Activated CD8-positive, alpha-beta memory T cell treated with anti-CD3 and anti-CD28 coated beads, Interleukin-2, amount 50 U/mL, for 4 hours (primary cell): ENCODE results near the gene DUSP7.

Experiments used
- DNase-seq: peaks from one replicate; pipeline ENCODE4 v3.0.0-alpha.2; 2020

DUSP7 gene

DNA sequence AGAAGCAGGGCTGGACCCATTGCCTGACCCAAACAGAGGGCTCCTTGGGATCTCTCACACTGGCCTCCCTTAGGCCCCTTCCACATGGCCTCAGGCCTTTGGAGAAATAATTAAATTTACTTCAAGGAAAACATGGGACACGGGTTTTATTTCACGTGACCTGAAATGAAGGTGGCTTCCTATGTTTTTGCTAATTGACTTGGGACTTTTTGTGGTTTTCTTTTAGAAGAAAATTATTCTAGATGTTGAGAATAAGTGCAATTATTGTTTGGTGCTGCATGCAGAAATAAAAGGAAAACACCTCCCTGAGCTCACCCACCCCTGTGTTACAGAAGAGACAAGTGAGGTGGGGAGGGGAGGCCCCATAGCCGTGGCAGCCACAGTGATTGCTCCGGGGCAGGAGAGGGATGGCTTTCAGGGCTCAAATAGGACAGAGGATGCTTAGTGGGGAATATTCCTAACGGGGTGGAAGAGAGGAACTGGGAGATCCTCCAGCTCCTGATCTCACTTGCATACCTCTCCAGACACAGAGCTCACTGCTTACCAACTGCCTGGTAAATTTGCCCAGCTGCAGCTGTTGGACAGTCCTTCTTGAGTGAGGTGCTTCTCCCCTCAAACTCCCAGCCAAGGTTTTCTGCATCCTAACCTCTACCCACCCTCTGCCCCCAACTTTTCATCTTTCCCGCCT is 31.5 kb downstream of the DUSP7 start:
- no peak for DNase-seq

DNA sequence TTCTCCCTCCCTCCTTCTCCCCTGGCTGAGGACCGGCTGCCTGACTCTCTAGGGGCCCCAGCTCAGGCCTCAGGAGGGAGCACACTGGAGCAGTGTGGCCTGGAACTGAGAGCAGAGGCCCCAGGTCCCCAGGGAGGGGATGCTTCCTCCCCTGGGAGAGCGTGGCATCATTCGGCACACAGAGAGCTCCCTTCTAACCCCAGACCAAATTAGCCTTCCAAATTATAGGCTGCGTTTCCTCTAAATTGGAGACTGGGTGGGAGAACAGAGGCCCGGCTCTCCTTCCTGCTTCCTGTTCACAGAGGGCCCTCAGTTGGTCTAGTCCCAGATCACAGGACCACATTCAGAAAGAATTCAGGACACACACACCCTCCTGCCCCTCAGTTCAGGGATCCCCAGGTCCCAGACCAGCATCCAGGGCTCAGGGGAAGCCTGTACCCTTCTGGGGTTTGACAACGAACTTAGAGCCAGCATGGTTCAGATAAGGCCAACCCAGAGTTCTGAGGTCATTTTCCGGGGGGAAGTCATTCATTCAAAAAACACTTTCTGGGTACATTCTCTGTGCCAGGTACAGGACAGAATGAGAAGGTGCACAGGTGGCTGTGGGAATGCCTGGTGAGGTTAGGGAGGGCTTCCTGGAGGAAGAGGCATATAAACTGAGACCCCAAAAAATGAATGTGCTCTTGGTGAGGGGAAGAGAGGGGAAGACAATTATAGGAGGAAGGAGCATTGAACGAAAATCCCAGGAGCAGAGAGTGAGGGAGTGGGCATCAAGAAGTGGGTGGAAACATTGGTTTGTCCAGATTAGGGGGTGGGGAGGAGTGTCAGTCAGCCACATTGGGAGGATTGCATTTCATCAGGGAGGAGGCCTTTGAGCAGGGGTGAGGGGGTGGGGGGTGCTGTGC is 32.3 kb downstream of the DUSP7 start:
- DNase-seq = no peak

DNA sequence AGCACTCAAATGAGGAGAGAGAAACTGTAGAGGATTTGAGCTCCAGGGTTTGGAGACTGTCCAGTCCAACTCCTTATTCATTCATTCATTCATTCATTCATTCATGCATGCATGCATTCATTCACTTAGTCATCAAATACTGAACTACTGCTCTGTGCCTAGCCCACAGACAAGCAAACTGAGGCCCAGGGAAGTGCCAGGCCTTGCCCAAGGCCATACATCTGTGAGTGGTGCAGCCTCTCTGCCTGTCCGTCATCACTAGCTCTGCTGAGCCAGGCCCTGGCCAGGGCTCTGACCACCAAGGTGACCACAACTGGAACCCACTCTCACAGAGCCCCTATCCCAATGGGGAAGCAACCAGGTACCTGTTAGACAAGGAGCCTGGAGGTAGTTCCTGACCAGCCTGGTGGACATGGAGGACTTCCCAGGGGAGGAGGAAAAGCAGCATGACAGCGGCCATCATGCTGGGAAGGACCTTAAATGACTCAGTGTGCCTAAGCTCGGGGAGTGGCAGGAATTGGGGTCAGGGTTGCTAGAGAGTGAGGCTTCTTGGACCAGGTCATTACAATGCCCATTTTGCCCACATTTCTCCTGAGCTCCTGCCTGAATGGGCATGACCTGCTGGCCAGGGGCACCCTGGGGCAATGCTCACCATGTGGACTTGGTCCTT is 33.1 kb downstream of the DUSP7 start:
- no peak for DNase-seq

DNA sequence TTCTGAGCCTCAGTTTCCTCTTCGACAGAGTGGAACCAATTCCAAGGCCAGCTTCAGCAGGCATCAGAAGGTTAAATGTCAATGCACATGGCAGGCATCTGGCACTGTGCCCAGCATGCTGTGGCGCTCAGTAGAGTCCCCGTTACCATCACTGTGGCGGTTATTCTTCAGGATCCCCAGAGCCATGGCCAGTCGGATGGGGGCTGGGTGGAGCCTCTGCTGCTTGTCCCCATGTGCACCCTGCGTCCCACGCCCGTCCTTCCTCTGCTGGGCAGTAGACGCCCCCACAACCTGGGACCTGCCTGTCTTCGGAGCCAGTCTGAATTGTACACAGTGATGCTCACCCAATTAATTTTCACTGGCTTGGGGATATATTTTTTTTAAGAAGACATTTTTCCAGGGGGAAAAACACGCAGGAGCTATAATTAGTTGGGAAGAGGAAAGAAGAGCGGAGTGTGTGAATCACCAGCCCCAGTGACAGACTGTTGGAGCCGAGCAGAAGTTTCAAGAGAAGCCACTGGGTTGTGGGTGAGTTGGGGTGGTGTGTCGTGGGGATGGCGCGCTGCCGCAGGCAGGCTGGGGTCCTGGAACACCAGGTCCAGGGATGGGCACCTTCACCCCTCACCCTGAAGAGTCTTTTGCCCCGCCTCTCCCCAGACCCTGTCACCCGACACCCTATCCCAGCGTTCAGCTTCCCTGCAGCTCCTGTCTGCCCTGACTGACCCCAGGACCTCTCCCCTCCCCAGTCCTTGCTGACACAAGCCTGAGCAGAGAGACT is 33.9 kb downstream of the DUSP7 start:
- no peak for DNase-seq

DNA sequence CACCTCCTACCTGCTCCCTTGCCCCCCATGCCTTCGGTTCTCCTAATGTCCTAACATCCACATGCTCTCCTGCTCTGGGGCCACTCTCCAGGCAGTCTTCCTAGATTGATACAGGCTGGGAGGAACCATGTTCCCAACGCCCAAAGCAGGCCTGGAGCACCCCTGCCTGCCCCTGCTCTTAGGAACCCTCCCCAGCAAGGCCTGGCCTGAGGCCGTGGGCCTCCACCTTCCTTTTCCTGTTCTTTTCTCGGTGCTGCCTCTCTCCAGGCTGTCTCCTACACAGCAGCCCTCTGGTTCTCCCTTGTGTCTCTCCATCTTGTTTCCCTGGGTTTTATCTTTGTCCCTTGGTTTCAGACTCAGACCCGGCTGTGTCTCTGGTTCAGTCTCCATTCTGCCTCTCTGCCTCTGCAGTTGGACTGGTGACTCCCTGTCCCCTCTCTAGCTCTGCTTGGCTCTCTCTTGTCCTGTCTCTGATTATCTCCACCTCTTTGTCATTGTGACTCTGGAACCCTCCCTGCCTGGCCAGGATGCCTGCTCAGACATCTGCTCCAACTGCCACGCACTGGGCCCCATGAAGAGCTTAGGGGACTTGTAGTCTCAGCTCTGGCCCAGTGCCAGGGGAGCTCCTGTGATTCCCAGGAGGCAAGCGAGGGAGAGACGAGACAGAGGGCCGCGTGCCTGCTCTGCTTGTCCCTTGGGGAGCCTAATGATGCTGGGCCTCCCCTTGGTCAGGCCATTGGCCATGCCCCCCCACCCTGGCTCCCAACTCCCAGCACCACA is 34.7 kb downstream of the DUSP7 start:
- DNase-seq = no peak

DNA sequence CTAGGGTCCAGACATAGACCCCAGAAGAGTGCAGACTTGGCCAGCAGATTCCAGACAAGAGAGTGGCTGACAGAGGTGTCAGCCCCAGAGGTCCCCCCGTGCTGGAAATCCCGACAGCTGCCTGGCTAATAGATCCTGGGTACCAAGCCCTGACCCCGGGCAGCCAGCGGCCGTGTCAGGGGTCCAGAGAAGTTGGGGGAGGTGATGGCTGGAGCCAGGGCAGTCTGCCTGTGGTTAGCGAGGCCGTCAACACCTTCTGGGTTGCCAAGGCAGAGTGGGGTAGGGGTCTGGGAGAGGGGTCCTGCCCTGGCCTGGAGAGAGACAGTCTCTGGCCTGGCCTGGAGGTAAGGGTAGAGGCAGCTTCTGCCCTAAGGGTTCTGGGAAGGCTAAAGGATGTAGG is 35.6 kb downstream of the DUSP7 start:
- no peak for DNase-seq

DNA sequence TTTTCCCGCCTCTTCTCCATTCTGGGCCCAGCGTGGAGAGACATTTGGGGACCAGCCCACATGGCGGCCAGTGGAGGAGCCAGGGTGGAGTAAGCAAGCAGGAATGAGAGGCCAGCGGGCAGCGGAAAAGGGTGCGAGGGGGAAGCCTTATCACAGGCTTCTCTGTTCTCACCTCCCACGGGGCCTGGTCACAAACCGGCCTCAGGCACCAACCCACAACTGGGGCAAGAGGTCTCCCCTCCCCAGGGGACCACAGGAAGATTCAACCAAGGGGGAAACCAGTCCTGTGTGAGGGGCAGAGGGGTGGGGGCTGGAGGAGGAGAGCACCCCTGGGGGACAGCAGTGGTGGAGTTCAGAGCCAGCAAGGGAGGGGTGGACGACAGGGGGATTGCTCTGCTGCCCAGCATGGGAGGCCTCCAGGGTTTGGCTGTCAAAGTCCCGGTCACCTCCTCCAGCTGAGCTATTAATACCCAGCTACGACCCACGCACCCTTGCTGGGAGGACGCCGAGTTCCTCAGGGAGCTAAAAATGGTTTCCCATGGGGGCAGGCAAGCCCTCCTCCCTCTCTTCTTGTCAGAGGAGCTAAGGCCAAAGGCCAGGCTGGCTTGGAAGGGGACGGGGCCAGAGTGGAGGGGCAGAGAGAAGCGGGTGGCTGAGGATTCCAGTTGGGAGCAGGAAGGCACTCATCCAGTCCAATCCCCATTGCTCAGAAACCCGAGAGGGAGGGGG is 36.9 kb downstream of the DUSP7 start:
- DNase-seq = no peak

DNA sequence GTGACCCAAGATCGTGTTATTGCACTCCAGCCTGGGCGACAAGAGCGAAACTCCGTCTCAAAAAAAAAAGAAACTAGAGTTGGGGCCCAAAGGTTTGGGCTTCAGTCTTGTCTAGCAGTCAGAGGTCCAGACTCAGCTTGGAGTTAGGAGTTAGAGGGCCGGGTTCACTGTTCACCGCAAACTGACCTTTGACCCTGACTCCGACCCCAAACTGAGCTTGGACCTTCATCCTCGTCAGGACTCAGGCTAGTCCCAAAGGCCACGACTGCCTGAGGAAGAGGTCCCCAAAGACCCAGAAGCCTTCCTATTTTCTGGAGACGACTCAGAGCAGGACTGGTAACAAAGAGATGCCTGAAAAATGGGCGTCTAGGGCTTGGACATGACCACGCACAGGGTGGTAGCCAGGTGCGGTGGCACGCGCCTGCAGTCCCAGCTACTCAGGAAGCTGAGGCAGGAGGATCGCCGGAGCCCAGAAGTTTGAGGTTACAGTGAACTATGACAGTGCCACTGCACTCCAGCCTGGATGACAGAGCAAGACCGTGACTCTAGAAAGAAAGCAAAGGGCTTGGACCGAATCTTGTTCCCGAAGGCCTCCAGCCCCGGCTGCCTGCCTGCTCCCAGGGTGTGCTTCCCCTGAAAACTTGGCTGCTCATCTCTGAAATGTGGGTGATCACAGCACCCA is 37.9 kb downstream of the DUSP7 start:
- no peak for DNase-seq

DNA sequence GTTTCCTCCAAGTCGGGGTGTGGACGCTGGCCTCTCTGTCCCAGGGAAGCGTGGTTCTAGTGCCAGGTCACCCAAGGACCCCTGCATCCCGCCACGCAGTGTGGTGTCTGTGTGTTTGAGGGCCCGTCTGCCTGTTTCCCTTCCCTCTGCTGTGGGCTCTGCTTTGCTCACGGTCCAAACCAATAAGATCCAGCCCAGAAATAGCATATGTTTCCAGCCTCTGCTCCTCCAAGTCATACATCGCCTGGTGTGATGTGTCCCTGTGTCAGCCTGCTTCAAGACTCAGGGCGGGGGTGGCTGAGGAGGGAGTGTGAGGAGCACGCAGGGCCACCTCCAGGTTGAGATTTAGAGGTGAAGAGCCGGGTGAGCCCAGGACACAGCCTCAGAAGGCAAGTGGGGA is 38.8 kb downstream of the DUSP7 start:
- DNase-seq = no peak

DNA sequence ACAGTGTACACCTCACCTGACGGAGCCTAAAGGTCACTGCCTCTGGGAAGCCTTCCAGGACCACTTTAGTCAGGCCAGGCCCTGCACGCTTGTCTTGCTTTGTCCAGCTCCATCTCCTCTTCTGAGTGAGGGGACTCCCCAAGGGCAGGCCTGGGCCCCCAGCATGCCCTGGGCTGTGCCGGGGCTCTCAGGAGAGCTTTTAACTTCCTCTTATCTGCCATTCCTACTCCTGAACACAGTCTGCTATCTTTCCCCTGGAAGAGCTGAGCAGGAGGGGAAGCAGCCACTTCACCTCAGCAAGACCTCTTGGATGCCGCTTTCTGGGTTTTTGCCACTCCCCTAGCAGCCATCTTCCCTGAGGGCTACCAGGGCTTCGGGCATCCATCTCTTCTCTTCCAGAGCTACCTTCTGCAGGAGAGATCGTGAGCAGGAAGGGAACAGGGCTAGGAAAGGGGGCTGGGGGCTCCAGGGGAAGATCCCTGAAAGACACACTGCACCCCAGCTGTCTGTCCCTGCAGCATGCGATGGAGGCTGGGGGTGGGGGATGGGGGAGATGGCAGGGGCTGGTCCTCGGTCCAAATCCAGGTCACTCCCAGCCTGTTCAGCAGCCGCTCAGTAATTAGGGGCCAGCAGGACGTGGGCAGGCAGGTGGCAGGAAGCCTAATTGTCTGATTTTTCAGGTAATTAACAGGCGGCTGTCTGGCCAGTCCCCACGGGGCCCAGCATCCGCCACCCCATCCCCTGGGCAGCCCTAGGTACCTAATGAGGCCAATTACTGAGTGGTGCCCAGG is 40.7 kb downstream of the DUSP7 start:
- DNase-seq = no peak

DNA sequence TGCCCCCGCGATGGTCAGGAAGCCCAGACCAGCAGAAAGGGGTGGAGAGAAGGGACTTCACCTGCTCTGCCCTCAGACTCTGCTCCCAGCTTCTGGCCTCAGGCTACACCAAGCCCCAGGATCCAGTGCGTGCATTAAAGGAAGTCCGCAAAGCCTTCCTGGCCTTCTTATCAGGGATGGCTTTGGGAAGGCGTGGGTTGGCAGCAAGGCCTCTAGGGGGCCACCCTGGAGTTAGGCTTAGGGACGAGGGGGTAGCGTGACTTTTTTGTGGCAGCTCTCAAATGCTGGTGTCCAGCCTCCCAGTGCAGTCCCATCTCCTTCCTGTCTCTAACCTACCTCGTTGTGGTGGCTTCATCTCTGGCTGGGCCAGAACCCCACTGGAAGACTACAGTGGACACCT is 41.8 kb downstream of the DUSP7 start:
- DNase-seq = no peak

DNA sequence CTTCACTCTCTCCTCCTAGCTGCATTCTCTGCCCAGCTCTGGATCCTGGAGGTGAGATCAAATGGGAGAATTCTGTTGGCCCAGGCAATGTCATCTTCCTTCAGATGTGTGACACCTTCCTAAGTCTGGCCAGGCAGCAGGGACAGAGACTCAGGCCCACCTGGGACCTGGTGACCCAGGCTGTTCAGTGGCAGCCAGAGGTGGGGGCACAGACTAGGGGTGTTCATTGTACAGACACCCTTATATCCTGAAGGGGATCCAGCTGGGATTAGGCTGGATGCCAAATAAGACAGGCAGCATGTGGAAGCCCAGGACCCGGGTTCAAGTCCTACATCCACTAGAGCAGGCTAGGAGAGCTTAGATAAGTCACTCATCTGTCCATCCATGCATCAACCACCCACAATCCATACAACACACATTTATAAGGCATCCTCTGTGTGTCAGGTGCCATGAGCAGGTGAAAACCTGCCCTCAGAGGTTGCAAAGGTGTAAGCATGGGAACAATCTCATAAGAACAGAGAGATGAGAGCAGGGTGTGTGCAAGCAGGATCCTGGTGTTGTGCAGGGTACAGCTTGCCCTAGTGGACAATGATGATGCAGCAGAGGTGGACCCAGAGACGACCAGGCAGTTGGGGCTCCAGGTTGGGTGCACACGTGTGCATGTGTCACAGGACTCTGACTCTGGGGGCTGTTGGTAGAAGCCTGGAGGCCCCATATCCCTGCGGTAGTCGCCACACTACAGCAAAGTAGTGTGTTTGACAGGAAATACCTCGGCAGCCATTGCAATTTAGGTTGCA is 42.4 kb downstream of the DUSP7 start:
- DNase-seq = no peak

DNA sequence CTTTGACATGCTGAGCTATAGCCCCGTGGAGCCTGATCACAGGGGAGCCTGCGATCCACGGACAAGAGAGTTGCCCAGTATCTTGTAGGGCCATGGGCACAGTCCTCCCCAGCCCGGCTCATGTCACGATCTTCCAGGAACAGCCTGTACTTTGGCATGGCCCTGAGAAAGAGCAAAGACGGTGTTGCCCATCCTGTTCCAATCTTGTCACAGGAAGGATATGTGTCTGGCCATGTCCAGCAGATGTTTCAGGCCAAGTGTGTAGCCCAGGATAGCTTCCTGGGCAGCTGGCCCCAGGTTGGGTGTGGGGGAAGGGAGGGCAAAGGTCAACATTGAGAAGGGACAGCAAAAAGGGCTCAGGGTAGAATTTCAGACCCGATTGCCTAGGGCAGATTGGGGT is 43.7 kb downstream of the DUSP7 start:
- no peak for DNase-seq

DNA sequence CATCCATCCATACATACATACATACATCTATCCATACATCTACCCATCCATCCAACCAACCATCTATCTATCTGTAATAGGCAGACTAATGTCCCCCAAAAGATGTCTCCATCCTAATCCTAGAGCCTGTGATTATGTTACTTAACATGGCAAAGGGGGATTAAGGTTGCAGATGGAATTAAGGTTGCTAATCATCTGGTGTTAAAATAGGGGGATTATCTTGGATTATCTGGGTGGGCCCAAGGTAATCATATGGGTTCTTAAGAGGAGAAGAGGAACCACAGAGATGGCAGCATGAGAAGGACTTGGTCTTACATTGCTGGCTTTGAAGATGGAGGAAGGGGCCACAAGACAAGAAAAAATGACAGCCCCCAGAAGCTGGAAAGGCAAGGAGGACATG is 45.9 kb downstream of the DUSP7 start:
- no peak for DNase-seq

DNA sequence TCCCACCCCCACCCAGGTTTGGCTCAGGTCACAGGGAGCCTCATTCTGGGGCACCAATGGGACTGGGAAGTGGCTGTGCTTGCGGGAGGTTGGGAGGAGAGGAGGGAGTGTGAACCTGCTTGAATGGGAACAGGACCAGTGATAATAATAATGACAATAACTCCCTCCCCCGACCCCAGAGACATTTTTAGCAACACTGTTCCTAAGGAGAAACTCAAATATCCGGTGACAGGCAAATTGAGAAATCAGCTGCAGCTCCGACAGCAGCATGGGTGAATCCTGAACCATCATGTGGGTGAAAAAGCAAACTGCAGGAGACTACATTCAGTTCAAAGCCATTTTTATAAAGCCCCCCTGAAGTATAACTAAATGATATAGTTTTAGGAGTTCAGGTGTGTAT is 49.1 kb downstream of the DUSP7 start:
- no peak for DNase-seq

DNA sequence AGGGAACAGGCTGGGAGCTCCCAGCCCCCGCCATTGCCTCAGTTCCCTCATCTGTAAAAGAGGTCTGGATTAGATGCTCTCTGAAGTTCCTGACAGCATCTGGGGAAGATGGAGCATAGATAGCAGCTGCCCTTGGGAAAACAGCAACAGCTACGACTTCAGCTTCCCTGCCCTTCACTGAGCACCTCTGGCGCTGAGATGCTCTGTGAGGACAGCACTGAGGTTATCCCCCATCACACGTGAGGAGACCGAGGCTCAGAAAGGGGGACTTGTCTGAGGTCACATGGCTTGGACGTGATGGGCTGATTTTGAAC is 49.6 kb downstream of the DUSP7 start:
- DNase-seq = no peak

DNA sequence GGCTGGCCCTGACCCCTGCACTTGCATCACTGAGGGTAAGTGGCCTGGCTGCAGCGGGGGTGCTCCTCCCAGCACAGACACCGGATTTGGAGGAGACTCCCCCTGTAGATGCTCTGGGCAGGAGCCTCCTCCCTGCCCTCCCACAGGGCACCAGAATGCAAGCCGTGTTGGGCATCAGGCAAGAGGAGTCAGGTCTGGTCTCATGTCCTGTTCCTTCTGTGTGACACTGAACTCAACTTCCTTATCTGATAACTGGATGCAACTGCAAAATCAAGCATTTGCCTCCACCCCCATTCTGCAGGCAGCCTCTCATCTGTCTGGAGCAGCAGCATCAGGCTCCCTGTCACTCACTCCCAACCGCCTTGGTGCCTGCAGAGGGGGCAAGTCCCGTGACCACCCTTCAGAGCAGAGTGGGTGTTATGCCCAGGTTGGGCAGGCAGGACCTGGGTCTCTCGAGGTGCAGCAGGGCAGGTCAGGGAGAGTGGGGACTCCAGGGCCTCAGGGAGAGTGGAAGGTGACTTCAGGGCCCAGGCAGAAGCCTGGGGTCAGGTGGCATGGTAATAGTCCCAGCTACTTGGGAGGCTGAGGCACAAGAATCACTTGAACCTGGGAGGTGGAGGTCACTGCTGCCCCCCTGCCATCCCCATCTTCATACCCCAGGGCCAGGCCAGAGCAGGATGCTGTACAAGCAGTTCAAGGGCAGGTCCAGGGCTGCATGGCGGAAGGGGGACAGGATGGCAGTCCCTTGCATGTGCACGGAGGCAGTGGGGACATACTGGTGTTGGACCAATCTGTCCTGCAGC is 50.2 kb downstream of the DUSP7 start:
- DNase-seq = no peak

DNA sequence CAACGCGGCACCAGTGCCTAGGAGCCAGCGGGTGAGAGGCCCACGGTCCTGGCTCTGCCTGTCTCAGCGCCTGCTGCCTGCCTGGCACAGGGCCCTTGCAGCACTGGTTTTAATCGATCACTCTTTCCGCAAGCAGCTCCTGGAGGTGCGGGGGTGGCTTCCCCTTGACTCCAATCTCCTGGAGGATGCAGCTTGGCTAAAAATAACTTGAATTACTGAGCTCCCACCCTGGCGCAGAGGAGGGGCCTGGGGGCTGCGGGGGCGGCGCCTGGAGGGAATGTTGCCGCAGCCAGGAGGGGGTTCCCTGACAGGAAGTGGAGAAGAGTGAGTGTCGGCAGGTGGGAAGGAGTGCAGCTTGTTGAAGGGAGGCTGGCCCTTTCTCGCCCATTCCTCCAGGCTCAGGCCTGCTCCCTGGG is 50.8 kb downstream of the DUSP7 start:
- DNase-seq = no peak
